Measurements from ENCODE around the gene GNAT1.
A peak's percentile ranks its signal among the peaks of the same experiment; 100 is the strongest.

The GNAT1 gene

GRCh38 chr3:50164481-50164880 is 26.9 kb upstream of the GNAT1 start:
- Histone ChIP-seq H3K4me3 (no peak overlapping the region), H3K4me1 (peaks cover 0 to 100% (median 100%) of the 10 kb centered on the region in 4 donors), H3K36me3 (peaks cover 0 to 10% (median 0%) of the 10 kb centered on the region in 3 donors), H3K9me3 (no peaks in the 10 kb centered on the region), H3K27ac (peak overlapping the region; percentile 70 to 87), H3K27me3 (no peaks in the 10 kb centered on the region)
- TF ChIP-seq, protein P1, sequence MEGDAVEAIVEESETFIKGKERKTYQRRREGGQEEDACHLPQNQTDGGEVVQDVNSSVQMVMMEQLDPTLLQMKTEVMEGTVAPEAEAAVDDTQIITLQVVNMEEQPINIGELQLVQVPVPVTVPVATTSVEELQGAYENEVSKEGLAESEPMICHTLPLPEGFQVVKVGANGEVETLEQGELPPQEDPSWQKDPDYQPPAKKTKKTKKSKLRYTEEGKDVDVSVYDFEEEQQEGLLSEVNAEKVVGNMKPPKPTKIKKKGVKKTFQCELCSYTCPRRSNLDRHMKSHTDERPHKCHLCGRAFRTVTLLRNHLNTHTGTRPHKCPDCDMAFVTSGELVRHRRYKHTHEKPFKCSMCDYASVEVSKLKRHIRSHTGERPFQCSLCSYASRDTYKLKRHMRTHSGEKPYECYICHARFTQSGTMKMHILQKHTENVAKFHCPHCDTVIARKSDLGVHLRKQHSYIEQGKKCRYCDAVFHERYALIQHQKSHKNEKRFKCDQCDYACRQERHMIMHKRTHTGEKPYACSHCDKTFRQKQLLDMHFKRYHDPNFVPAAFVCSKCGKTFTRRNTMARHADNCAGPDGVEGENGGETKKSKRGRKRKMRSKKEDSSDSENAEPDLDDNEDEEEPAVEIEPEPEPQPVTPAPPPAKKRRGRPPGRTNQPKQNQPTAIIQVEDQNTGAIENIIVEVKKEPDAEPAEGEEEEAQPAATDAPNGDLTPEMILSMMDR (IDR thresholded peaks at IDR 0.05): no peak
- DNase-seq: no peak
- intact Hi-C loops (cut with DNase I; ENCODE audit: low total_unique reads): no loop called here

DNA sequence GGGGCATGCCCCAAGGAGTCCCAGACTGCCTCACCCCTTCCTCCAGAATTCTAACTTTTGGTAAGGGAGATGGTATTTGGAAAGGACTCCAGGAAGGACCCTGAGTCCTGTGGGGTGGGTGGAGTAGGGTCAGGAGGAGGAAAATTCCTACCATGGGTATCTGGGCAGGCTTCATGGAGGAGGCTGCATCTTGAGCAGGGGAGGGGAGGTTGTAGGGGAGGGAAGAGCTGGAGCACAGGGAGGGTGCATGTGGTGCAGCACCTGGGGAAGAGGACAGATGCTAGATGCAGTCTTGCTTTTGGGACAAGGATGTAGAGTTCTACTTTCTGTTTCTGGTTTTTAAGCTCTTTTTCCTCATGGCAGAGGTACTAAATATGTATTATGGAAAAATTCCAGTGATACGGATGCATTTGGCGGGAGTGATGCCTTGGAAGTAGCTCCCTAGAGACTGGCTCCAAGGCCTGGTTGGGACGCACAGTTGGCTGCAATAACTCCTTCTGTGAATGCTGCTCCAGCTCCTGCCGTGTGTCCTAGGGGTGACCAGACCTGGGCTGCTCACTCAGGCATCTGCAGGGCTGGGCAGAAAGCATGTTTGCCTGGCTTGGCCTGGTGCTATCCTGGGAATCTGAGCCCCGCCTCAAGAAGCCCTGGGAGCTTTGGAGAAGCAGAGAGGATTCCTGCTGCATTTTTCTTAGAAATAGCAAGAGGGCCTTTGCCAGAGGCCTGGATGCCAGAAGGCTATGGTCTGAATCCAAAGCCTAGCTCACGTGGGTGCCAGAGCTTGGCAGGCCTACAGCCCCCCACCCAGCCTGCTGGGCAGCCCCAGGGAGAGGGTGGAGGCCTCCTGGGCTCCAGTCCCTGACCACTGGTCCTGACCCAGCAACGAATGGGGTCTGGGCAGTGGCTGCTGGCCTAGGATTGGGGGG is 26.2 kb upstream of the GNAT1 start:
- intact Hi-C loops (cut with DNase I; ENCODE audit: low total_unique reads): no loop called here
- TF ChIP-seq, protein P1 (IDR thresholded peaks at IDR 0.05): no peak
- Histone ChIP-seq H3K9me3 (no peaks in the 10 kb centered on the region), H3K36me3 (peaks cover 0 to 4% (median 0%) of the 10 kb centered on the region in 3 donors), H3K4me1 (peaks cover 0 to 100% (median 98%) of the 10 kb centered on the region in 4 donors), H3K4me3 (peak overlapping the region; percentile 18 to 29), H3K27me3 (no peaks in the 10 kb centered on the region), H3K27ac (peak overlapping the region; percentile 70 to 87)
- peak; percentile 57 to 92 for DNase-seq

DNA sequence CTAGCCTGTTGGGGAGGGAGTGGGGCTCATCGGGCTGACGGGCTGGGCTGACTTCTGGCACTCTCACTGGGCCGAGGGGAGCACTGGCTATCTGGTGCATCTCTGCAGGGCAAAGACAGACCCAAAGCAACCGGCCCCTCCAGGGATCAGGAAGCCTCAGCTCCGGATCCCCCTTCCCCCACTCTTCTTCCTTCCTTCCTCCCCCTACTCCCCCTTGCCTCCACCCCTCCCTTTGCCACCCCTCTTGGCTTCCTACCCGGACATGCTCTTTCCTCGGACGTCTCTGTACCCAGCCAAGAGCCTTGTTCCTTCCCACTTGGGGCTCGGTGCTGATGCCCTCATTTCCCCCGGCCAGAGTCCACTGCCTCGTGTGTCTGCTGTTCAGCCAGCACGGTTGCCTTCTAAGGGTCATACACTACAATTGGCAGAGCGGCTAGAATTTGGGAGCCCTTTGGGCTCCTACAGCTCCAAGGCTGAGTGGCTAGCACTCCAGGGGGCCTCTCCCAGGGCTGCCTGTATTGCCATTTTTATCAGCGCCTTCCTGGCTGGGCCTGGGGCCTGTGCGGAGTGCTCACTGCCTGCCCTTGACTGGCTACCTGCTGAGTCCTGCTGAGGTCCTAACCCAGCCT is 25.4 kb upstream of the GNAT1 start:
- peak overlapping the region; percentile 18 to 29 for H3K4me3 ChIP-seq
- peak overlapping the region; percentile 70 to 87 for H3K27ac ChIP-seq
- TF ChIP-seq, protein P1 (IDR thresholded peaks at IDR 0.05): no peak
- no peaks in the 10 kb centered on the region for H3K27me3 ChIP-seq
- H3K9me3 ChIP-seq: no peaks in the 10 kb centered on the region
- DNase-seq: peak; percentile 35 to 89
- H3K36me3 ChIP-seq: no peaks in the 10 kb centered on the region
- peaks cover 0 to 99% (median 94%) of the 10 kb centered on the region in 4 donors for H3K4me1 ChIP-seq
- intact Hi-C loops (cut with DNase I; ENCODE audit: low total_unique reads): no loop called here

- Histone ChIP-seq H3K4me3 (peak overlapping the region in 1 of 2 donors; percentile 29), H3K4me1 (peaks cover 0 to 99% (median 91%) of the 10 kb centered on the region in 4 donors), H3K36me3 (no peaks in the 10 kb centered on the region), H3K27me3 (no peaks in the 10 kb centered on the region), H3K27ac (peak overlapping the region; percentile 70 to 87), H3K9me3 (no peaks in the 10 kb centered on the region)
- DNase-seq: no peak
- intact Hi-C loops (cut with DNase I; ENCODE audit: low total_unique reads): no loop called here
- TF ChIP-seq, protein P1 (IDR thresholded peaks at IDR 0.05): no peak
Measured at GRCh38 chr3:50166620-50167019, 24.8 kb upstream of the GNAT1 start.

GRCh38 chr3:50167069-50167840 is 24.2 kb upstream of the GNAT1 start:
- TF ChIP-seq, protein P1 (IDR thresholded peaks at IDR 0.05): no peak
- Histone ChIP-seq H3K9me3 (no peaks in the 10 kb centered on the region), H3K4me3 (no peak overlapping the region), H3K4me1 (peaks cover 0 to 98% (median 87%) of the 10 kb centered on the region in 4 donors), H3K36me3 (no peaks in the 10 kb centered on the region), H3K27ac (peak overlapping the region; percentile 70 to 87), H3K27me3 (no peaks in the 10 kb centered on the region)
- no peak for DNase-seq
- intact Hi-C loops (cut with DNase I; ENCODE audit: low total_unique reads): no loop called here
